ENCODE data around the gene VDAC2.
"Not testable (repeated sequence)": the region's sequence is repeated elsewhere in the genome, so short reads cannot be mapped to it uniquely, and the experiment has no call there.

VDAC2 gene

GRCh38 chr10:75211007-75211691 is 553 bp downstream of the VDAC2 start:
- CTCF ChIA-PET: interaction anchor here (0.6 to 1.7 kb wide), 2 partner anchors 12 to 19 kb away, joined by 3 to 8 read pairs; no protein-coding TSS in a partner anchor
- no peak for TF ChIP-seq ARNT (IDR thresholded peaks at IDR 0.05)
- TF ChIP-seq ELF4 (IDR thresholded peaks at IDR 0.05): no peak
- no peak for TF ChIP-seq FOXA1 (IDR thresholded peaks at IDR 0.05)
- TF ChIP-seq TARDBP (IDR thresholded peaks at IDR 0.05): no peak
- TF ChIP-seq SUZ12 (IDR thresholded peaks at IDR 0.05): no peak
- no peak for TF ChIP-seq FOXK2 (IDR thresholded peaks at IDR 0.05)
- TF ChIP-seq HDGF (IDR thresholded peaks at IDR 0.05; ENCODE audit: borderline replicate concordance): no peak
- TF ChIP-seq FOXM1 (IDR thresholded peaks at IDR 0.05; ENCODE audit: borderline replicate concordance): no peak
- TF ChIP-seq BHLHE40 (IDR thresholded peaks at IDR 0.05; ENCODE audit: borderline replicate concordance): no peak
- TF ChIP-seq CTBP1 (IDR thresholded peaks at IDR 0.05; ENCODE audit: borderline replicate concordance): no peak
- TF ChIP-seq, protein P1, sequence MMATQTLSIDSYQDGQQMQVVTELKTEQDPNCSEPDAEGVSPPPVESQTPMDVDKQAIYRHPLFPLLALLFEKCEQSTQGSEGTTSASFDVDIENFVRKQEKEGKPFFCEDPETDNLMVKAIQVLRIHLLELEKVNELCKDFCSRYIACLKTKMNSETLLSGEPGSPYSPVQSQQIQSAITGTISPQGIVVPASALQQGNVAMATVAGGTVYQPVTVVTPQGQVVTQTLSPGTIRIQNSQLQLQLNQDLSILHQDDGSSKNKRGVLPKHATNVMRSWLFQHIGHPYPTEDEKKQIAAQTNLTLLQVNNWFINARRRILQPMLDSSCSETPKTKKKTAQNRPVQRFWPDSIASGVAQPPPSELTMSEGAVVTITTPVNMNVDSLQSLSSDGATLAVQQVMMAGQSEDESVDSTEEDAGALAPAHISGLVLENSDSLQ (IDR thresholded peaks at IDR 0.05): no peak
- TF ChIP-seq L3MBTL2 (conservative IDR thresholded peaks at IDR 0.05): no peak
- POLR2A ChIA-PET: interaction anchor here (0.8 to 4.0 kb wide), 18 partner anchors 8 to 191 kb away, joined by 3 to 48 read pairs (median 4); partner anchors contain the start of genes COMTD1, SAMD8 and ZNF503
- DNase-seq (ENCODE audit: extremely low spot score): peak; percentile 44

DNA sequence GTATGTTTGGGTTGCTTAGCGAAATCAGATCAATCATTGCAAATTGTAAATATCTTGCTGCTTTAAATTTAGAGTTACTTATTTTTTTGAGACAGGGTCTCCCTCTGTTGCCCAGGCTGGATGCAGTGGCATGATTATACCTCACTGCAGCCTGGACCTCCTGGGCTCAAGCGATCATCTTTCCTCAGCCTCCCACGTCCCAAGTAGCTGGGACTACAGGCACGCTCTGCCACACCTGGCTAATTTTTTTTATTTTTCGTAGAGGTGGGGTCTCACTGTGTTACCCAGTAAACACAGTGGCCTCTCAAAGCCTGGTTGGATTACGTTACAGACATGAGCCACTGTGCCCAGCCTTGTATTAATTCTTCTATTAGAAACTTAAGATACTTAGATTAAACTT is 1.7 kb downstream of the VDAC2 start:
- TF ChIP-seq SUZ12 (IDR thresholded peaks at IDR 0.05): no peak
- TF ChIP-seq L3MBTL2 (conservative IDR thresholded peaks at IDR 0.05): no peak
- no peak for TF ChIP-seq TARDBP (IDR thresholded peaks at IDR 0.05)
- no peak for TF ChIP-seq ELF4 (IDR thresholded peaks at IDR 0.05)
- no peak for TF ChIP-seq BHLHE40 (IDR thresholded peaks at IDR 0.05; ENCODE audit: borderline replicate concordance)
- no peak for TF ChIP-seq HDGF (IDR thresholded peaks at IDR 0.05; ENCODE audit: borderline replicate concordance)
- TF ChIP-seq SP1 (IDR thresholded peaks at IDR 0.05): no peak
- no peak for TF ChIP-seq ARNT (IDR thresholded peaks at IDR 0.05)
- TF ChIP-seq FOXM1 (IDR thresholded peaks at IDR 0.05; ENCODE audit: borderline replicate concordance): no peak
- no peak for TF ChIP-seq ZNF384 (IDR thresholded peaks at IDR 0.05)
- TF ChIP-seq NFRKB (IDR thresholded peaks at IDR 0.05): no peak
- TF ChIP-seq CTBP1 (IDR thresholded peaks at IDR 0.05; ENCODE audit: borderline replicate concordance): no peak
- TF ChIP-seq FOXA1 (IDR thresholded peaks at IDR 0.05): no peak
- no peak for TF ChIP-seq LEF1 (IDR thresholded peaks at IDR 0.05; ENCODE audit: borderline replicate concordance)
- TF ChIP-seq FOXK2 (IDR thresholded peaks at IDR 0.05): no peak
- TF ChIP-seq, protein P1 (IDR thresholded peaks at IDR 0.05): no peak
- ChIA-PET POLR2A (interaction anchor here (1.2 to 4.0 kb wide), 3 partner anchors 21 to 189 kb away, joined by 3 to 48 read pairs (median 4); partner anchors contain the start of genes COMTD1 and ZNF503), CTCF (interaction anchor here (0.6 kb wide), 1 partner anchor 390 kb away, joined by 3 read pairs; no protein-coding TSS in a partner anchor)
- no peak for DNase-seq (ENCODE audit: extremely low spot score)

GRCh38 chr10:75220274-75220673 is 9.7 kb downstream of the VDAC2 start:
- TF ChIP-seq FOXK2 (IDR thresholded peaks at IDR 0.05) (no peak), CTBP1 (IDR thresholded peaks at IDR 0.05; ENCODE audit: borderline replicate concordance) (no peak)
- POLR2A ChIA-PET: no interaction called here
- CTCF ChIA-PET: no interaction called here
- no peak for DNase-seq (ENCODE audit: extremely low spot score)

DNA sequence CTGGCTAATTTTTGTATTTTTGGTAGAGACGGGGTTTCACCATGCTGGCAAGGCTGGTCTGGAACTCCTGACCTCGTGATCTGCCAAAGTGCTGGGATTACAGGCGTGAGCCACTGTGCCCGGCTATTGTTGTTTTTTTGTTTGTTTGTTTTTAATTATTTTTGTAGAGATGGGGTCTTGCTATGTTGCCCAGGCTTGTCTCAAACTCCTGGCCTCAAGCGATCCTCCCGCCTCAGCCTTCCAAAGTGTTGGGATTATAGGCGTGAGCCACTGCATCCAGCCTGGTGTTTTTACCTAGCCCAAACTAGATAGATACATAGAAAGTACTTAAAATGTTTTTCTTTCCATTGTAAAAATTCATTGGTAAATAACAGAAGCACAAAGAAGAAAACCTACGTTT is 10.9 kb downstream of the VDAC2 start:
- ChIA-PET CTCF (interaction anchor here (1.0 kb wide), 1 partner anchor 10 kb away, joined by 3 read pairs; no protein-coding TSS in a partner anchor), POLR2A (interaction anchor here (1.5 kb wide), 1 partner anchor 11 kb away, joined by 5 read pairs; the partner anchor contains the start of gene VDAC2)
- DNase-seq (ENCODE audit: extremely low spot score): not testable (repeated sequence)

DNA sequence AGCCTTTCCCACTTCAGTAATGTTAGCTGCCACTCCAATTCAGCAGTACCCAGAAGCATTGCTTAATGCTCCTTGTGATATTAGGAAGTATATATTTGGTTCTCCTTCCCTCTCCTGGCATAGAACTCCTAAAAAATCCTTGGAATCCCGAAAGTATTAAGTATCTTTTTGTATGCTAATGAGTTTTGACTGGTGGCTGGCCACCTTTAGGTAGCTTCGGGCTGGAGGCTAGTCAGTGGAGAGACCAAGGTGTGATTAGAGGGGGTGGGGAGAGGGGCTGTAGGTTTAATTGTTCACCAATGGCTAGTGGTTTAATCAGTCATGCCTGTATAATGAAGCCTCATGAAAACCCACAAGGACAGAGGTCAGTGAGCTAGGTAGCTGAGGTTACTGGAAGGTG is 12.9 kb downstream of the VDAC2 start:
- DNase-seq (ENCODE audit: extremely low spot score): no peak
- ChIA-PET CTCF (interaction anchor here (1.9 kb wide), 1 partner anchor 12 kb away, joined by 8 read pairs; the partner anchor contains the start of gene VDAC2), POLR2A (interaction anchor here (1.0 to 1.1 kb wide), 2 partner anchors 10 to 13 kb away, joined by 3 read pairs; partner anchors contain the start of gene VDAC2)
- TF ChIP-seq LEF1 (IDR thresholded peaks at IDR 0.05; ENCODE audit: borderline replicate concordance) (no peak), TARDBP (IDR thresholded peaks at IDR 0.05) (no peak), L3MBTL2 (conservative IDR thresholded peaks at IDR 0.05) (no peak), ELF4 (IDR thresholded peaks at IDR 0.05) (no peak), FOXA1 (IDR thresholded peaks at IDR 0.05) (no peak), HDGF (IDR thresholded peaks at IDR 0.05; ENCODE audit: borderline replicate concordance) (no peak), ZNF384 (IDR thresholded peaks at IDR 0.05) (no peak), NFRKB (IDR thresholded peaks at IDR 0.05) (no peak), FOXM1 (IDR thresholded peaks at IDR 0.05; ENCODE audit: borderline replicate concordance) (no peak), FOXK2 (IDR thresholded peaks at IDR 0.05) (no peak), CTBP1 (IDR thresholded peaks at IDR 0.05; ENCODE audit: borderline replicate concordance) (no peak), SUZ12 (IDR thresholded peaks at IDR 0.05) (no peak), SP1 (IDR thresholded peaks at IDR 0.05) (no peak), ARNT (IDR thresholded peaks at IDR 0.05) (no peak), BHLHE40 (IDR thresholded peaks at IDR 0.05; ENCODE audit: borderline replicate concordance) (no peak)
- TF ChIP-seq, protein P1 (IDR thresholded peaks at IDR 0.05): no peak

DNA sequence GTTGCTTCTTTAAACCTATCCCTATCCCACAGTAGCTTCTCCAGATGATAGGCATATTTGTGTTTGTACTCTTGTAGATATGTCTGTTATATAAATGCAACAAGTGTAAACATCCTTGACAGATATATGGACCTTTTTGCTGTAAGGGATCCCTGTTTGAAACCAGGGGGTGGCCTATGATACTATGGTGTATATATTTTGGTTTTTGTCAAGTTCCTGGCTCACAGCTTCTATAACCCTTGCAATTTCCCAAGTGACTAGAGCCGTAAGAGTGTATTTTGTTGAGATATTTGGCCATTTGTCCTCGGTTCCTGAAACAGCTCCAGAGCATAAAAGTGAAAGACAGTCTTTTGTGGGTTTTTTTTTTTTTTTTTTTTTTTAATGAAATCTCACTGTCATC is 15.5 kb downstream of the VDAC2 start:
- POLR2A ChIA-PET: interaction anchor here (0.9 to 1.7 kb wide), 4 partner anchors 8 to 16 kb away, joined by 3 to 12 read pairs (median 4); partner anchors contain the start of gene VDAC2
- CTCF ChIA-PET: interaction anchor here (0.7 to 2.0 kb wide), 2 partner anchors 38 to 162 kb away, joined by 3 to 5 read pairs; no protein-coding TSS in a partner anchor
- TF ChIP-seq, protein P1 (IDR thresholded peaks at IDR 0.05): no peak
- TF ChIP-seq ARNT (IDR thresholded peaks at IDR 0.05) (no peak), L3MBTL2 (conservative IDR thresholded peaks at IDR 0.05) (no peak), FOXK2 (IDR thresholded peaks at IDR 0.05) (no peak), HDGF (IDR thresholded peaks at IDR 0.05; ENCODE audit: borderline replicate concordance) (no peak), LEF1 (IDR thresholded peaks at IDR 0.05; ENCODE audit: borderline replicate concordance) (no peak), FOXA1 (IDR thresholded peaks at IDR 0.05) (no peak), SUZ12 (IDR thresholded peaks at IDR 0.05) (no peak), TARDBP (IDR thresholded peaks at IDR 0.05) (no peak), ELF4 (IDR thresholded peaks at IDR 0.05) (no peak), CTBP1 (IDR thresholded peaks at IDR 0.05; ENCODE audit: borderline replicate concordance) (no peak), NFRKB (IDR thresholded peaks at IDR 0.05) (no peak), BHLHE40 (IDR thresholded peaks at IDR 0.05; ENCODE audit: borderline replicate concordance) (no peak), SP1 (IDR thresholded peaks at IDR 0.05) (no peak)
- DNase-seq (ENCODE audit: extremely low spot score): no peak
